Fibroblast of villous mesenchyme (primary cell): ENCODE measurements around the gene UBE3D. TPM values are rescaled to one million over a fixed set of nuclear protein-coding genes. Genes with fewer than 3 reads are reported as not detected.

Experiments used
- DNase-seq: peaks from one replicate; pipeline ENCODE4 v3.0.0-alpha.2; 2010; ENCODE audit warnings: low read depth
- H3K4me3 ChIP-seq: 2 replicates; pipeline ENCODE4 v1.5.1; 2011; ENCODE audit warnings: low read depth, mild to moderate bottlenecking, low read length
- CTCF ChIP-seq: IDR thresholded peaks from 2 replicates; pipeline ENCODE4 v1.5.1; 2012; ENCODE audit warnings: low read depth, mild to moderate bottlenecking, low read length; ENCODE audit not compliant: insufficient read depth
- total RNA-seq: library from RNA; depleted of rRNA; stranded (reverse); fragments of >200 nt; gene quantifications from 2 replicates; pipeline ENCODE4 v1.2.3, GENCODE V29; 2012

Gene UBE3D
- total RNA-seq, 1 donor, result 9.5 TPM

GRCh38 chr6:82909551-82909950, 156.1 kb downstream of the UBE3D start:
- H3K4me3 ChIP-seq, result no peak overlapping the region
- DNase-seq, result no peak
- no peak for TF ChIP-seq CTCF

- no peak for DNase-seq
Measured at GRCh38 chr6:82908661-82909060, 157.0 kb downstream of the UBE3D start.

DNA sequence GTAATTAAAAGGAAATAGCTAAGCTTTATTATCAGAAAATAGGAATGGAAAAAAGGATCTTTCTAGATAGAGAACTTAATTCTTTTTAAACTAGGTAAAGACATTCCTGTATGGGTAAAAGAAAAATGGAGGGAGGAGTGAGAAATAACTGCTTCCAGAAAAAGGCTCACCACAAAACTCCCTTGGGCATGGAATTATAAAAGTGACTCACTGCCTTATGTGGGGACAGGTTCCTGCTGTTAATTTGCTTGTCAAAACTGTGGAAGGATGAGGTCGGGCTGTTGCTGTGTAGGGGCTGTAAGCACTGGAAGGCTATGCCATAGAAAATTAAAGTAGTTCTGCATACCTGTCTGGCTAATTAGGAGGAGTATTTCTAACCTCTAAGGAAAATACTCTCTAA, 158.7 kb downstream of the UBE3D start:
- H3K4me3 ChIP-seq, result no peak overlapping the region
- TF ChIP-seq CTCF, result no peak
- DNase-seq, result peak; percentile 58

More at GRCh38 chr6:82908661-82909060, 157.0 kb downstream of the UBE3D start:
- H3K4me3 ChIP-seq, result no peak overlapping the region
- no peak for TF ChIP-seq CTCF

DNA sequence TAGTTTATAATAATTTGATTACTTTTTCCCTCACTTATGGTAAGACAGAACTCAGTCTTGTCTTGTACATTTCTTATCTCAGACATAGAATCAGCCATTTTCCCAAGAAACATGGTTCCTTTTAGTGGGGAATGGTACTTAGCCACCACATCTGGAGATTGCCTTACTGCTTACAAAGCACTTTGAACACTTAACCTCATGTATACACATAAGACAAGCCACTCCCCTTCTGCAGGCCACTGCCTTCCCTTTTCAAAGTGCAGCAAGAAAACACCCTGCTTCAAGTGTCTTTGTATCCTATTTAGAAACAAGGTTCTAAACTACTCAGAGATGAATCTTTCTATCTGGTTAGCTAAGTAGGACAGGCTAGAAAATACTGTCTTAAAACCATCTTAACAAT, 159.2 kb downstream of the UBE3D start:
- no peak overlapping the region for H3K4me3 ChIP-seq
- peak; percentile 63 for DNase-seq
- no peak for TF ChIP-seq CTCF

DNA sequence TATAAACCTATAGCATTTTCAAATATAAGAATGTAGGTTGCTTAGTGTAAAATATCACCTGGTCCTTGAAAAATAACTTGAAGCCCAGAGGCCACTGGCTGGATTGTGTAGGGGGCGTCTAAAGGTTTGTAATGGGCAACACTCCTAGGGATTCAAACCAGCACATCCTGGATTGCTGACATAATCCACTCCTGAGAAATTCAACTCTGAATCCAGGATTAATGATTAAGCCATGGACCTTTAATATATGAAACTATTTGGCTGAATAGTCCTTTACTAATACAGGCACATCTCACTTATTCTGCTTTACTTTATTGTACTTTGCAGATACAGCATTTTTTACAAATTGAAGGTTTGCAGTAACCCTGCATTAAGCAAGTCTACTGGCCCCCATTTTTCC, 160.8 kb downstream of the UBE3D start:
- no peak overlapping the region for H3K4me3 ChIP-seq
- no peak for DNase-seq
- TF ChIP-seq CTCF, result no peak

DNA sequence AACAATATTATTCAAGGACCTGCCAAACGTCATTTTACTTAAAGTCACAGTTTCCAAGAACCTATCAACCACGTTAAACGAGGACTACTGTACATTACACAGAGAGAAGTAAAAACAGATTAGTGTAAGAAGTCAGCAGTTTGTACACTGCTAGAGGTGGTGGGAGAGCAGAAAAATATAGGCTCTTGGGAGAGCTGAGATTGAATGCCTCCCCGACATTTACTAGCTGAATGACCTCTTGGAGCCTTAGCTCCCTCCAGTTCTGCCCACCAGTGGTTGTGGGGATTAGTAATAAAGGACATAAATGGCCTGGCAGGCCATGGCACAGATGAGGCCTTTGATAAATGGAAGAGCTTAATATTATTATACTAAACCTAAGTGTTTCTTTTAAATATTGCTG, 161.4 kb downstream of the UBE3D start:
- no peak for TF ChIP-seq CTCF
- no peak overlapping the region for H3K4me3 ChIP-seq
- DNase-seq, result no peak

- DNase-seq, result no peak
- H3K4me3 ChIP-seq, result no peak overlapping the region
- no peak for TF ChIP-seq CTCF
Measured at GRCh38 chr6:82902290-82902689, 163.4 kb downstream of the UBE3D start.
